GM11168 (cell line): ENCODE results near the gene PRICKLE3.
"Not testable (repeated sequence)": the region's sequence is repeated elsewhere in the genome, so short reads cannot be mapped to it uniquely, and the experiment has no call there.

Experiments used
- in situ Hi-C: fragments of 300-500 bp; cut with MboI; formaldehyde crosslinking; loops from one replicate; pipeline ENCODE4 v1.12.0; 2022; ENCODE audit warnings: low sequenced_read_pairs; ENCODE audit not compliant: unreplicated experiment

The PRICKLE3 gene

DNA sequence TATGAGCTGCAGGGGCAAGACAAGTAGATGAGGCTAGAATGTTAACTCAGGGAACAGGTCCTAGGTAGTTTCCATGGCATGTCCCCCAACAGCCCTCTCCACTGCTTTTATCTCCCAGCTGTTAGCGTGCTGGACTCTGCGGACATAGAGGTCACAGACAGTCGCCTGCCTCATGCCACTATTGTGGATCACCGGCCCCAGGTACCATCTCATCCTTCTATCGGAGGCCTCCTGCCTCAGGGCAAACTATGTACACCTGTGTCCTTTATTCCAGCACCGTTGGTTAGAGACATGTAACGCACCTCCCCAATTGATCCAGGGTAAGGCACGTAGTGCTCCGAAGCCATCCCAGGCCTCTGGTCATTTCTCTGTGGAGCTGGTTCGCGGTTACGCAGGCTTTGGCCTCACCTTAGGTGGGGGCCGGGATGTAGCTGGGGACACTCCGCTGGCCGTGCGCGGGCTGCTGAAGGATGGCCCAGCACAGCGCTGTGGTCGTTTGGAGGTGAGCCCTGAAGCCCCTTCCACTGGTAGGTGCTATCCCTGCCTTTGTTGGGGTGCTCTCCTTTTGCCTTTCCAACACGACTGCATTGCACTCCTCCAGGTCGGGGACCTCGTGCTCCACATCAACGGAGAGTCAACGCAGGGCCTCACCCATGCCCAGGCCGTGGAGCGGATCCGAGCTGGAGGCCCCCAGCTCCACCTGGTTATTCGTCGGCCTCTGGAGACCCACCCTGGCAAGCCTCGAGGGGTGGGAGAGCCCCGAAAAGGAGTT is 21.4 kb downstream of the PRICKLE3 start:
- in situ Hi-C loops = no loop called here

DNA sequence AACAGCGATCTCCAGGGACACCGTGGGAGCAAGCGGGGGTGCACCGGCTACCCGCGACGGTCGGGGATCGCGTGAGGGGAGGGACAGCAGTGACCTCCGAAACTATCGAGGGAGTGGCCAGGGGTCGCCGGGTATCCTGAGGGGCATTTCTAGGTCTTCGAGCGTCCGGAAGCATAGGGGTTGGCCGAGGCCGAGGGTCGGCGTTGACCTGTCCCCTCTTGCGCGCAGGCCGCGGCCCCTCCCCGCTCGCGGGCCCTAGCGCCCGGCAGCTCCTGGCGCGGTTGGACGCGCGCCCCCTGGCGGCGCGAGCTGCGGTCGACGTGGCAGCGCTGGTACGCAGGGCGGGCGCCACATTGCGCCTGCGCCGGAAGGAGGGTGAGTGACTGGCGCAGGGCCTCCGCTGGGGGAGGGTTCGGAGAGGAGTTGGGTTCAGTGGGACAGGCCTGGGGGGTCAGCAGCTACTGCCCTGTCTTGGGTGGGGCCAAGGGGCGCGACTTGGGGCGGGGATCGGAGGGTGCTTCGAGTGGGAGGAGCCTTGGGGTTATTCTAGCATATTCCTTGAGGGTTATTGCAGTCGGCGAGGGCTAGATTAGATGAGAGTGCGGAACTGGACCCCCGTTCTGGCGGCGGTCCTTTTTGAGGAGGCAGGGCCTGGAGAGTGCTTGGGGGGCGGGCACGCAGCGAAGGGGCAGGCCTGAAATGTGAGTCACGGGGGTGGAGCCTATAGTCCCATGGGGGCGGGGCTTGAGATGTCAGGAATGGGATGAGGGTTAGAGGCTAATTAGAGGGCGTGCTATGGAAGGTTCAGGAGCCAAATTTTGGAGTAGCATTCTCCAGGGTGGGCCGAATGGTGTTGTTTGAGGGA is 22.4 kb downstream of the PRICKLE3 start:
- in situ Hi-C loops = no loop called here

- in situ Hi-C loops = no loop called here
Observed at GRCh38 chrX:49162620-49163019, 23.6 kb downstream of the PRICKLE3 start, which contains the start of gene MAGIX. Gene MAGIX (plus strand): TSS chrX:49162758. CDS start chrX:49162890, 132 bp downstream.

DNA sequence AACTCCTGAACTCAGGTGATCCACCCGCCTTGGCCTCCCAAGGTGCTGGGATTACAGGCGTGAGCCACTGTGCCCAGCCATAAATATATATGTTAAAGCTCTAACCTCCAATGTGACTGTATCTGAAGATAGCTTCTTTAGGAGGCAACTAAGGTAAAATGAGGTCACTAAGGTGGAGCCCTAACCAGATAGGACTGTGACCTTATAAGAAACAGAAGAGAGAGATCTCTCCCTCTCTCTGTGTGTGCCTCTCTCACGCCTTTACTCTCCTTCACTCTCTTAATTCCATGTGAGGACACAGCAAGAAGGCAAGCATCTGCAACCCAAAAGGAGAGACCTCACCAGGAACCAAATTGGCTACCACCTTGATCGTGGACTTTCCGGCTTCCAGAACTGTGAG is 24.5 kb downstream of the PRICKLE3 start:
- in situ Hi-C loops = no loop called here

- in situ Hi-C loops = no loop called here
Observed at GRCh38 chrX:49160908-49161307, 25.3 kb downstream of the PRICKLE3 start.

GRCh38 chrX:49157194-49157593 is 29.0 kb downstream of the PRICKLE3 start:
- in situ Hi-C loops = no loop called here

DNA sequence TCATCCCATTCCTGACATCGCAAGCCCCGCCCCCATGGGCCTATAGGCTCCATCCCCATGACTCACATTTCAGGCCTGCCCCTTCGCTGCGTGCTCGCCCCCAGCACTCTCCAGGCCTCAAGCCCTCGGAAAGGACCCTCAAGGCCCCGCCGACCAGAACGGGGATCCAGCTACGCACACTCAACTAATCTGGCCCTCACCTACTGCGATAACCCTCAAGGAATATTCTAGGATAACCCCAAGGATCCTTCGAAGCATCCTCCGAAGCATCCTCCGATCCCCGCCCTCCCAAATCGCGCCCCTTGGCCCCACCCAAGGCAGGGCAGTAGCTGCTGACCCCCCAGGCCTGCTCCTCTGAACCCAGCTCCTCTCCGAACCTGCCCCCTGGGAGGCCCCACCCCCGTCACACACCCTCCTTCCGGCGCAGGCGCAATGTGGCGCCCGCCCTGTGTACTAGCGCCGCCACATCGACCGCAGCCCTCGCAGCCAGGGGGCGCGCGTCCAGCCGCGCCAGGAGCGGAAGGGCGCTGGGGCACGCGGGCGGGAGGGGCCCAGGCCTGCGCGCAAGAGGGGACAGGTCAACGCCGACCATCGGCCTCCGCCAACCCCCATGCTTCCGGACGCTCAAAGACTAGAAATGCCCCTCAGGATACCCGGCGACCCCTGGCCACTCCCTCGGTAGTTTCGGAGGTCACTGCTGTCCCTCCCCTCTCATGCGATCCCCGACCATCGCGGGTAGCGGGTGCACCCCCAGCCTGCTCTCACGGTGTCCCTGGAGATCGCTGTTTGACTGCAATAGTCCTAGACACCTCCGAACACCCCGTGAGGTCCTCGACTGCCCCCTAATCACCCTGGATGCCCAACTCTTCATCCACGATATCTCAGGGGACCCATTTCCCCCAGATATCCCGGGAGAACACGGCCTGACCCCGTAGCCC is 30.0 kb downstream of the PRICKLE3 start:
- in situ Hi-C loops = no loop called here

DNA sequence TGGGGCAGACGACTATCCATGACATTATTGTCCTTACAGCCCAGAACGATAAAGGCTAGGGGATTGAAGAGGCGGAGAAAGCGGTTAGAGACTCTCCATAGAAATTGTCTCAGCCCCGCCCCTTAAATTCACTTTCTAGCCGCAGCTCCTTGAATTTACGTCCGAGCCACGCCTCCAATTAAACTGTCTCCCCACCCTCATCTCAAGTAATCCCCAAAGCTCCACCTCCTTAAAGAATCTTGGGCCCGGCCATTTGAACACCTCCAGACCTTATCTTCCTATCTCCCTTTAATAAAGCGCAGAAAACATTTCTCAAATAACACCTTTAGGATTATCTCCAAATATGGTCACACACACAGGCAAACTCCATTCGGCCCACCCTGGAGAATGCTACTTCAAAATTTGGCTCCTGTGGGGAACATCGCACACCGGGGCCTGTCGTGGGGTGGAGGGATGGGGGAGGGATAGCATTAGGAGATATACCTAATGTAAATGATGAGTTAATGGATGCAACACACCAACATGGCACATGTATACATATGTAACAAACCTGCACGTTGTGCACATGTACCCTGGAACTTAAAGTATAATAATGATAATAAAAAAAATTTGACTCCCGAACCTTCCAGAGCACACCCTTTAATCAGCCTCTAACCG is 30.8 kb downstream of the PRICKLE3 start:
- in situ Hi-C loops = no loop called here

GRCh38 chrX:49153467-49153866 is 32.7 kb downstream of the PRICKLE3 start:
- in situ Hi-C loops = no loop called here

GRCh38 chrX:49149291-49149690 is 36.9 kb downstream of the PRICKLE3 start:
- in situ Hi-C loops = not testable (repeated sequence)

GRCh38 chrX:49148390-49149100 is 37.6 kb downstream of the PRICKLE3 start:
- in situ Hi-C loops = not testable (repeated sequence)

DNA sequence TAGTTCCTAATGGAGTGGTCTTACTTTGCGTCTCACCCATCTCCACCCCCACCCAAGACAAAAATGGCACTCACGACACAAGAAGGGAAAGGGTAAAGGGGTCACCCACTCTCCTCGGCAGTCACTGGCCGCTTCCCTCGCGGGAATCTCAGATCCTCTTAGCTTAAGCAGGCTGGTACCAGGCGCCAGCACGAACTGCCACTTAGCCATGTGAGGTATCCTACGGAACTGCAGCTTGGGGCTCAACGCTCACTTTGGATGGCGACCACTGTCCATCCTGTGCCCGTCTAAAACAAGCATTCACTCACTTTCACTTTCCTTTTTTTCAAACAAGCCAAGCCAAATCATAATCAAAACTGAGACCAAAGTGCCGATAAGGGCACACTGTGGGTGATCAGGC is 38.2 kb downstream of the PRICKLE3 start:
- in situ Hi-C loops = no loop called here

DNA sequence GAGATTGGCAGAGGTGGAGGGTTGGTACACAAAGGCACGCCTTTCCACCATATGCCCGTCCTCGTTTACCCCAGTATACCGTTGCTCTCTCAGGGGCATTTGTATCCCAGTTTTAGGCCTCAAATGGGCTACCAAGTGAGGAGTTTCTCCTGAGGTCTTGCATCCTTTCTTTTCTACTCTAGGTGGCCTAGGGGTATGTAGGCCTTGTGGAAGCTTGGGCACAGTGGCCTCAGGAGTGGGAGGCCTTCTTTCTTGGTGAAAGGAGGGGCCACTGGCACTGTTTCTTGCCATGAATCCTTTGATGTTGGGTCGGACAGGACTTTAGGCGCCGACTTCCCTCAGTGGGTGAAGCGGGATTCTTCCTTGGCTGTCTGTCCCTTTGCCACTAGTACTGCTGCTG is 38.9 kb downstream of the PRICKLE3 start:
- in situ Hi-C loops = no loop called here

- in situ Hi-C loops = not testable (repeated sequence)
Observed at GRCh38 chrX:49143154-49143553, 43.0 kb downstream of the PRICKLE3 start.

- in situ Hi-C loops = not testable (repeated sequence)
Observed at GRCh38 chrX:49142264-49142663, 43.9 kb downstream of the PRICKLE3 start.

DNA sequence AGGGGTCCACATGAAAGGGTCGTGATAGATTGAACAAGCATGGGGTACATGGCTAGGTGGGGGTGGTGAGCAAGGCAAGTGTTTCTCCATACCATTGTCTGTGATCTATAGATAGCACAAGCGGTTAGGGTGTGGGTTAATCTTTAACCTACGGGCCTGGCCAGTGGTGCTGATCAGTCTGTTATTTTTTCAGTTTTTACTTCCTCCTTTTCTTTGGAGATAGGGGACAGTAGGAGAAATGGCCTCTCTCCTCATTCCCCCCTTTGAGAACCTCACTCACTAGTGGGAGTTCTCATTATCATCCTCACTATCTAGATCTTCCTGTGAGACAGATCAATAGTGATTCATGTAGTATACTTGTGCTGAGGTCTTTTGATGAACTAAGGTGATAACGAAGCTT is 46.5 kb downstream of the PRICKLE3 start:
- in situ Hi-C loops = no loop called here

- in situ Hi-C loops = no loop called here
Observed at GRCh38 chrX:49137492-49137891, 48.7 kb downstream of the PRICKLE3 start.

DNA sequence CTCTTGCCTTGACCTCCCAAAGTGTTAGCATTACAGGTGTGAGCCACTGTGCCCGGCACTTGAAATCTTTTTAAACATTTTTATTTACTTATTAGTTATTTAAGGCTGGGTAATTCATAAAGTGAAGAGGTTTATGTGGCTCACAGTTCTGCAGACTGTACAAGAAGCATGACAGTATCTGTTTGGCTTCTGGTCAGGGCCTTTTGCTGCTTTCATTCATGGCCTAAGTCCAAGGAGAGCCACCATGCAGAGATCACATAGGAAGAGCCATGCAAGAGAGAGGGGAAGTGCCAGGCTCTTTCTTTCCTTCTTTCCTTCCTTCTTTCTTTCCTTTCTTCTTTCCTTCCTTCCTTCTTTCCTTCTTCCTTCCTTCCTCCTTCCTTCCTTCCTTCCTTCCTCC is 52.4 kb downstream of the PRICKLE3 start:
- in situ Hi-C loops = no loop called here

DNA sequence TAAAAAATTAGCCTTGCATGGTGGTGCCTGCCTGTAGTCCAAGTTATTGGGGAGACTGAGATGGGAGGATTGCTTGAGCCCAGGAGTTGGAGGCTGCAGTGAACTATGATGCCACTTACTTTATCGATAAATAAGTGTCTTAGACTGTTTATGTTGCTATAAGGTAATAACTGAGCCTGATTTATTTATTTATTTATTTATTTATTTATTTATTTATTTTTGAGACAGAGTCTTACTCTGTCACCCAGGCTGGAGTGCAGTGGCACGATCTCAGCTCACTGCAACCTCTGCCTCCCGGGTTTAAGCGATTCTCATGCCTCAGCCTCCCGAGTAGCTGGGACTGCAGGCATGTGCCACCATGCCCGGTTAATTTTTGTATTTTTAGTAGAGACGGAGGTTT is 53.9 kb downstream of the PRICKLE3 start:
- in situ Hi-C loops = not testable (repeated sequence)
